Measurements from ENCODE around the gene OCA2.

Gene OCA2

DNA sequence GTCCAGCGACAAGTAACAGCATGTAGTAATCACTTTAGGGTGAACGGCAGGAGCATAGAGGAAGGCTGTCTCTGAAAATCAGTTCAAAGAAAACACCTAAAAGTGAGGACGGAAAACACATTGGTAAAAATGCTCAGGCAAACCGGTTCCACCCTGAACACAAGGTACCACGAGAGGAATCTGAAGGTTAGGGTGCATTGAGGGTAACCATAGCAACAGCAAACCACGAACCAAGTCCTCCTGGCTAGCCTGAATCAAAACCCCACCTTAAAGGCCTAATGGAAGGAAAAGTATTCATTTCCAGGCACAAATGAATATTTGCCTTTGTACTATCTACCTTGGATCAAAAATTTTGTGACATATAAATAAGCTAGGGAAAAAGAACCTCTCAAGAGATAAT lies 315.0 kb downstream of the OCA2 start:
- no peak for DNase-seq (ENCODE audit: low spot score)
- TF ChIP-seq, protein P1, sequence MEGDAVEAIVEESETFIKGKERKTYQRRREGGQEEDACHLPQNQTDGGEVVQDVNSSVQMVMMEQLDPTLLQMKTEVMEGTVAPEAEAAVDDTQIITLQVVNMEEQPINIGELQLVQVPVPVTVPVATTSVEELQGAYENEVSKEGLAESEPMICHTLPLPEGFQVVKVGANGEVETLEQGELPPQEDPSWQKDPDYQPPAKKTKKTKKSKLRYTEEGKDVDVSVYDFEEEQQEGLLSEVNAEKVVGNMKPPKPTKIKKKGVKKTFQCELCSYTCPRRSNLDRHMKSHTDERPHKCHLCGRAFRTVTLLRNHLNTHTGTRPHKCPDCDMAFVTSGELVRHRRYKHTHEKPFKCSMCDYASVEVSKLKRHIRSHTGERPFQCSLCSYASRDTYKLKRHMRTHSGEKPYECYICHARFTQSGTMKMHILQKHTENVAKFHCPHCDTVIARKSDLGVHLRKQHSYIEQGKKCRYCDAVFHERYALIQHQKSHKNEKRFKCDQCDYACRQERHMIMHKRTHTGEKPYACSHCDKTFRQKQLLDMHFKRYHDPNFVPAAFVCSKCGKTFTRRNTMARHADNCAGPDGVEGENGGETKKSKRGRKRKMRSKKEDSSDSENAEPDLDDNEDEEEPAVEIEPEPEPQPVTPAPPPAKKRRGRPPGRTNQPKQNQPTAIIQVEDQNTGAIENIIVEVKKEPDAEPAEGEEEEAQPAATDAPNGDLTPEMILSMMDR (IDR thresholded peaks at IDR 0.05; ENCODE audit: extremely low read depth, missing control alignments) = no peak

DNA sequence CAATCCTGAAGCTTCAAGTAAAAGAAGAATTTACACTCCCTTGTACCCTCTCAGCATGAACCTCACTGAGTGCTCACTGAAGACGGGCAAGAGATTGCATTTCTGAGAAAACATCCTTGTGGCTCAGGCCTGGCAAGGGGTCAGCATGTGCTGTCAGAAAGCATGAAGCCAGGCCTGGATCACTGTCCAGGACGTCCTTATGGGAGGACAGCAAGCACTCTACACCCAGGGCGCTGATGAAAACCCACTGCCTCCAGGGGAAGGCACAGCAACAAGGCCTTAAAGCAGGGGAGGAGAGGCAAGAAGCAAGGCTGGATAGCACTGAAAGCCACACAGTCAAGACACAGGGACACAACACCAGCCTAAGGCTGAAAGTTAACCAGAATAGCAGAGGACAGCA lies 315.4 kb downstream of the OCA2 start:
- no peak for DNase-seq (ENCODE audit: low spot score)
- TF ChIP-seq, protein P1 (IDR thresholded peaks at IDR 0.05; ENCODE audit: extremely low read depth, missing control alignments) = no peak

DNA sequence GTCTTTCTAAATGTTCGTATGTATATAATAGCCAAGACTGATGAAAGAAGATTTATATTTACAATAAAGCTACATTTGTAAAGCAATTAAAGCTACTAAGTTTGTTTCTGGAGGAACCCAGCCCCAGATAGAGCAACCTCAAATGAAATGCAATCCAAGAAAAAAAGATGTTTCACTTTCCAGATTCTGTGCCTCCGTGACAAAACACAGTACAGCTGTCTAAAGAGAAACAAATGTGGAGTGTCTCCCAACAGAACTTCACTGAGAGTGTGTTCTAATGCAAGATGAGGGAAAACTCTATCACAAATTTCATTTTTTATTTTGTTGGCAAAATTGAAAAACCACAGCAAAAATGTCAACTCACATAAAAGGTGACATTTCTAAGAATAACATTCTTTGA lies 317.0 kb downstream of the OCA2 start:
- DNase-seq (ENCODE audit: low spot score) = no peak
- TF ChIP-seq, protein P1 (IDR thresholded peaks at IDR 0.05; ENCODE audit: extremely low read depth, missing control alignments) = no peak

DNA sequence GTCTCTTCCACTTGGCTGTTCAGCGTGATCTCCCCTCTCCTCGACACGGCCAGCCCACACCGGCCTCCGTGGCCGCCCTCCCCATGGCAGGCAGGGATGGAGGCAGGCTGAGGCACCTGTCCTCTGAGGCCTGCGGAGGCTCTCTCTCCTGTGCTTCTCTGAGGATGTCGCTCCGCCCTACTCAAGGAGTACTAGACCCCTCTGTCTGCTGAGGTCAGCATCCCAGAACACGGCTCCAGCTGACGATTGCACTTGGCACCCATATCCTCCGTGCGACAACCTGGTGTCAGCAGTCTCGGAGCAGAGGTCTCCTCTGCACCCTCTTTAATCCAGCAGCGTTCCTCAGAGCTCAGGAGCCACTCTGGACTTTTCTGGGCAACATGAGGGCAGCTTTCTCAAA lies 322.6 kb downstream of the OCA2 start:
- TF ChIP-seq, protein P1 (IDR thresholded peaks at IDR 0.05; ENCODE audit: extremely low read depth, missing control alignments) = no peak
- DNase-seq (ENCODE audit: low spot score) = no peak

DNA sequence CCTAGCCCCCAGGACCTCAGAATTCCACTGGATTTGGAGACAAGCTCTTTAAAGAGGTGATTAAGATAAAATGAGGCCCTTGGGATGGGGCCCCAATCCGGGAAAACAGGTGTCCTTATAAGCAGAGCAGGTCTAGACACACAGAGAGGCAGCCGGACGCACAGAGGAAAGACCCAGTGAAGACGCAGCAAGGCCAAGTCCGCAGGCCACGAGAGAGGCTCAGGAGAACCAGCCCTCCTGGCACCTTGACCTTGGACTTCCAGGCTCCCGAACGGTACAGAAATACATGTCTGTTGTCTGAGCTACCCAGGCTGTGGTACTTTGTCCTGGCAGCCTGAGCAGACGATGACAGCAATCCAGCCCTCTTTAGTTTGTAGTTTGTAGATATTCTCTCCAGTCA lies 324.5 kb downstream of the OCA2 start:
- TF ChIP-seq, protein P1 (IDR thresholded peaks at IDR 0.05; ENCODE audit: extremely low read depth, missing control alignments) = no peak
- DNase-seq (ENCODE audit: low spot score) = no peak

DNA sequence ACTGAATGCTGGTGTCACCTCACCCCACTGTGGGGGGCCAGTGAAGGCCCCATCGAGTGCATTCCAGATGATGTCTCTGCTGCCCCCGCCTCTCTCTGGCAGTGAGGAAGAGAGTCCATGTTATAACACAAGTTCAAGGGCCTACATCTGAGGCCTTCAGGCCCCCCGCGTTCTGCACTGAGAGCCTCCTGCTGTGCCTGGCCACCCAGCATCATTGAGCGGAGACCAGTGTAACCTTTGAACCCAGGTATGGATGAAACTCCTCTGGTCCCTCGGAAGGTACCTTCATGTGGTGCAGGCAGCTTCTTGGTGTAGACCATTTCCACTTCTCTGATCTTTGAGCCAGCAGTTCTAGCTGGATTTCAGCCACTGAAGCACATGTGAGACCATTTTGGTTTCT lies 324.9 kb downstream of the OCA2 start:
- TF ChIP-seq, protein P1 (IDR thresholded peaks at IDR 0.05; ENCODE audit: extremely low read depth, missing control alignments) = no peak
- no peak for DNase-seq (ENCODE audit: low spot score)

DNA sequence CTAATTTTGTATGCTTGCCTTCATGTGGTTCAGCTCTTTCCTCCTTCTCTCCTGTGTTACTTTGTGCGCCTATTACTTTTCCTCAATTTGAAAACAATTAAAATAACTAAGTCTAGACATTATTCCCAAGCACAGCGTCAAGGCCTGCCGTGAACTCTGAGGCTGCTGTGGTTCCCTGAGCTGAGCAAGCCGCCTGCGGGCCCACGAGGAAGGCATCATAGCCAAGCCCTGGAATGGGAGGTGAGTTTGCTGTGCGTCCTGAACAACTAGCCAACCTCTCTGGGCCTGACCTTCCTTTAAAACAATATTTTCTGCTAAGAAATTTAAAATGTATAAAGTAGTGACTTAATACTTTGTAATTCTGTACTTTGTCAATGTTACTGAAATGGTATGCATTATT lies 327.2 kb downstream of the OCA2 start:
- TF ChIP-seq, protein P1 (IDR thresholded peaks at IDR 0.05; ENCODE audit: extremely low read depth, missing control alignments) = no peak
- no peak for DNase-seq (ENCODE audit: low spot score)

Measured in GM20000 (cell line).